Left ventricle myocardium inferior (tissue), 1 donor: ENCODE results near the gene CKS1B. TPM values are rescaled to one million over a fixed set of nuclear protein-coding genes. Genes with fewer than 3 reads are reported as not detected.

ENCODE experiments used
- DNase-seq: peaks from one replicate; pipeline ENCODE4 v3.0.0-alpha.2; 2020
- H3K27ac ChIP-seq: fragments of 200-600 bp; replicated peaks from 2 replicates; pipeline ENCODE4 v1.8.0; 2021
- H3K27me3 ChIP-seq: fragments of 200-600 bp; 2 replicates; pipeline ENCODE4 v1.8.0; 2021; ENCODE audit warnings: low read depth
- H3K36me3 ChIP-seq: fragments of 200-600 bp; 2 replicates; pipeline ENCODE4 v1.8.0; 2021
- H3K4me1 ChIP-seq: fragments of 200-600 bp; 2 replicates; pipeline ENCODE4 v1.8.0; 2021
- H3K4me3 ChIP-seq: fragments of 200-600 bp; 2 replicates; pipeline ENCODE4 v1.8.0; 2021; ENCODE audit warnings: mild to moderate bottlenecking, moderate library complexity
- H3K9me3 ChIP-seq: fragments of 200-600 bp; replicated peaks from 2 replicates; pipeline ENCODE4 v1.8.0; 2021
- intact Hi-C: fragments of 100-400 bp; cut with micrococcal nuclease; formaldehyde crosslinking; loops from one replicate; pipeline ENCODE4 v1.11.0; 2022
- total RNA-seq: library from RNA; stranded (reverse); fragmentation: NEBNext Ultra II Directional; extraction: Animal tissue kit (Norgen Biotek cat#: 25700); gene quantifications from one replicate; pipeline ENCODE4 v1.2.1, GENCODE V29; 2021
- TF ChIP-seq, protein P1 (sequence below): fragments of 200-600 bp; IDR thresholded peaks from 2 replicates; pipeline ENCODE4 v1.8.0; 2021; ENCODE audit warnings: antibody characterized with exemption, mild to moderate bottlenecking, borderline replicate concordance
- donor health status: DM: no; HTN: yes; CAD: no; lungs with severe emphysema.

The CKS1B gene
- total RNA-seq, 1 donor from 2014 or later = 17.8 TPM

DNA sequence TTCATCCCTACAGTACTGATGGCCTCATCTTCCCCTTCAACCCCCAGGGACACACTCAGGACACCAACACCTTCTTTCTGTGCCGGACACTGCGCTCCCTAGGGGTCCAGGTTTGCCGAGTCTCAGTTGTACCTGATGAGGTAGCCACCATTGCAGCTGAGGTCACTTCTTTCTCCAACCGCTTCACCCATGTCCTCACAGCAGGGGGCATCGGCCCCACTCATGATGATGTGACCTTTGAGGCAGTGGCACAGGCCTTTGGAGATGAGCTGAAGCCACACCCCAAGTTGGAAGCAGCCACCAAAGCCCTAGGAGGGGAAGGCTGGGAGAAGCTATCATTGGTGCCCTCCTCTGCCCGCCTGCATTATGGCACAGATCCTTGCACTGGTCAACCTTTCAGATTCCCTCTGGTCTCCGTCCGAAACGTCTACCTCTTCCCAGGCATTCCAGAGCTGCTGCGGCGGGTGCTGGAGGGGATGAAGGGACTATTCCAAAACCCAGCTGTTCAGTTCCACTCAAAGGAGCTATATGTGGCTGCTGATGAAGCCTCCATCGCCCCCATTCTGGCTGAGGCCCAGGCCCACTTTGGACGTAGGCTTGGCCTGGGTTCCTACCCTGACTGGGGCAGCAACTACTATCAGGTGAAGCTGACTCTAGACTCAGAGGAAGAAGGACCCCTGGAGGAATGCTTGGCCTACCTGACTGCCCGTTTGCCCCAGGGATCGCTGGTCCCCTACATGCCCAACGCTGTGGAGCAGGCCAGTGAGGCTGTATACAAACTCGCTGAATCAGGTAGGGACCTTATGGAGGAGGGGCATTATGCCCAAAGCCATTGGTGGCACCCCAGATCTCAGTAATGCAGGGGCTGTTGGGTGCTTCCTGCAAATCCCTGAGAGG lies 13.8 kb downstream of the CKS1B start:
- DNase-seq = no peak
- intact Hi-C loops = no loop called here
- peaks cover 27% of the 10 kb centered on the region for H3K4me1 ChIP-seq
- no peaks in the 10 kb centered on the region for H3K9me3 ChIP-seq
- TF ChIP-seq, protein P1, sequence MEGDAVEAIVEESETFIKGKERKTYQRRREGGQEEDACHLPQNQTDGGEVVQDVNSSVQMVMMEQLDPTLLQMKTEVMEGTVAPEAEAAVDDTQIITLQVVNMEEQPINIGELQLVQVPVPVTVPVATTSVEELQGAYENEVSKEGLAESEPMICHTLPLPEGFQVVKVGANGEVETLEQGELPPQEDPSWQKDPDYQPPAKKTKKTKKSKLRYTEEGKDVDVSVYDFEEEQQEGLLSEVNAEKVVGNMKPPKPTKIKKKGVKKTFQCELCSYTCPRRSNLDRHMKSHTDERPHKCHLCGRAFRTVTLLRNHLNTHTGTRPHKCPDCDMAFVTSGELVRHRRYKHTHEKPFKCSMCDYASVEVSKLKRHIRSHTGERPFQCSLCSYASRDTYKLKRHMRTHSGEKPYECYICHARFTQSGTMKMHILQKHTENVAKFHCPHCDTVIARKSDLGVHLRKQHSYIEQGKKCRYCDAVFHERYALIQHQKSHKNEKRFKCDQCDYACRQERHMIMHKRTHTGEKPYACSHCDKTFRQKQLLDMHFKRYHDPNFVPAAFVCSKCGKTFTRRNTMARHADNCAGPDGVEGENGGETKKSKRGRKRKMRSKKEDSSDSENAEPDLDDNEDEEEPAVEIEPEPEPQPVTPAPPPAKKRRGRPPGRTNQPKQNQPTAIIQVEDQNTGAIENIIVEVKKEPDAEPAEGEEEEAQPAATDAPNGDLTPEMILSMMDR = no peak
- H3K4me3 ChIP-seq = no peak overlapping the region
- no peak overlapping the region for H3K27ac ChIP-seq
- peaks cover 50% of the 10 kb centered on the region for H3K36me3 ChIP-seq
- H3K27me3 ChIP-seq = no peaks in the 10 kb centered on the region

DNA sequence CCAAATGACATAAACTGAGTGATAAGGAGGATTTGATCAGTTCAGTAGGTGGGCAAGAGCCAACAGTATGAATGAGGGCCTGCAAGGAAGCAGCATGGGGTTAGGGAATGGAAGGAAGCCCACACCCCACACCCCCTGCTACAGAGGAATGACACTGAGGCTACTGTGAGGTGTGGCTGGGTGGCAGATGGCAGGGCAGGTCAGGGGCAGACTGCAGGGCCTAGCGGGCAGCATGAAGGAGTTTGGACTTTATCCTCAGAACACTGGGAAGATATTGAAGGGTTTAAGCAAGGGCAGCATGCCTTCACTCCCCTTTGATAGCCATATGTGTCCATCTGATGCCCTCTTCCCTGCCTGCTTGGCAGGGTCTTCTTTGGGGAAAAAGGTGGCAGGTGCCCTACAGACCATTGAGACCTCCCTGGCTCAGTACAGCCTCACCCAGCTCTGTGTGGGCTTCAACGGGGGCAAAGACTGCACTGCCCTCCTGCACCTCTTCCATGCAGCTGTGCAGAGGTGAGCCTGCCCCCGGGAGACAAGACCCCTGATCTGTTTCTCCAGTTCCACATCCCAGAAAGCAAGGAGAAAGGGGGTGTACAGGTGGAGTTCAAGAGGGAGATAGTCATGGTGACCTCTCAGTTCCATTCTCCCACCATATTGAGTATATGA lies 14.8 kb downstream of the CKS1B start:
- Histone ChIP-seq H3K27me3 (no peaks in the 10 kb centered on the region), H3K4me3 (no peak overlapping the region), H3K36me3 (peaks cover 50% of the 10 kb centered on the region), H3K27ac (no peak overlapping the region), H3K4me1 (peaks cover 17% of the 10 kb centered on the region), H3K9me3 (no peaks in the 10 kb centered on the region)
- TF ChIP-seq, protein P1 = no peak
- no peak for DNase-seq
- intact Hi-C loops = no loop called here

DNA sequence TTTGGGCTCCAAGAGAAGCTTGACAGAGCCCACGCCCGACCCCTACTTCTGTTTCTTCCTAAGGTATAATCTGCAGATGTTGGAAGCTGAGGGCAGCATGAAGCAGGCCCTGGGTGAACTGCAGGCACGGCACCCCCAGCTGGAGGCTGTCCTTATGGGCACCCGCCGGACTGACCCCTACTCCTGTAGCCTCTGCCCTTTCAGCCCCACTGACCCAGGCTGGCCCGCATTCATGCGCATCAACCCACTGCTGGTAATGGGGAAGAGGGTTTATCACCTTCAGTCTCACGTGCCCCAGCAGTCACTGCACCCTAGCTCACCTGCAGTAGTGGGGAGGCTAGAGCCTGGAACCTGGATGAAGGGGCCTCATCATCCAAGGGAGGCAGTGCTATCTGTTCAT lies 15.8 kb downstream of the CKS1B start:
- TF ChIP-seq, protein P1 = no peak
- Histone ChIP-seq H3K9me3 (no peaks in the 10 kb centered on the region), H3K4me3 (no peak overlapping the region), H3K27me3 (no peaks in the 10 kb centered on the region), H3K36me3 (peaks cover 50% of the 10 kb centered on the region), H3K27ac (no peak overlapping the region), H3K4me1 (peaks cover 12% of the 10 kb centered on the region)
- DNase-seq = no peak
- intact Hi-C loops = no loop called here

DNA sequence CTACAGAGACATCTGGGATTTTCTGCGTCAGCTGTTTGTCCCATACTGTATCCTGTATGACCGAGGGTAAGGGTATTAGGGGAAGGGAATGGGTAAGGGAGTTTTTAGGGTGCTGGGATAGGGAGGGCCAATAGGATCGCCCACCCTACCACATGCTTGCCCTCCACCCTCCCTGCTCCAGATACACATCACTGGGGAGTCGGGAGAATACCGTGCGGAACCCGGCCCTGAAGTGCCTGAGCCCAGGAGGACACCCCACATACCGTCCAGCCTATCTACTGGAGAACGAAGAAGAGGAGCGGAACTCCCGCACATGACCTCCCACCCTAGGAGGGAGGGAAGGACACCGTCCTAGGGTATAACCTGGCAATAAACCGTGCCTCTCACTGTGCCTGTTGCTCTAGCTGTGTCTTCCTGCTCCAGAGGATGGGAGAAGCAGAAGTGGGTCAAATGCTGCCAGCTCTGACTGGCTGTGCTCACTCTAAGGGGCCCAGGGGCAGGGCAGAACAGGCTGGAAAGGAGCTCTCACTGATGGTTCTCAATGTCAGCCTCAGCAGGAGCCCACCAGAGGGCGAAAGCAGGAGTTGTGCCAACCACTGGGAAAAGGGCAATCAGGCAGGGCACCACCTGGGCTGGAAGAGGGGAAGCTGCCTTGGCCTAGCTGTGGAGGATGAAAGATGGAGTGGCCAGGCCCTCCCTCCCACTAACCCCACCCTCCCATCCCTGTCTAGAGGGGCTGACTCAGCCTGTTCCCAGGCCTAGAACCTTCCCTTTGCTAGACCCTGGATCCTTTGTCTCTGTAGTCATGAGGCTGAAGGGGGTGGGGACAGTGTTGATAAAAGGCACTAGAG lies 18.5 kb downstream of the CKS1B start:
- no peaks in the 10 kb centered on the region for H3K27me3 ChIP-seq
- H3K27ac ChIP-seq = no peak overlapping the region
- H3K4me3 ChIP-seq = no peak overlapping the region
- no peak for DNase-seq
- peaks cover 16% of the 10 kb centered on the region for H3K4me1 ChIP-seq
- intact Hi-C loops = no loop called here
- H3K36me3 ChIP-seq = peaks cover 39% of the 10 kb centered on the region
- TF ChIP-seq, protein P1 = no peak
- H3K9me3 ChIP-seq = no peaks in the 10 kb centered on the region

DNA sequence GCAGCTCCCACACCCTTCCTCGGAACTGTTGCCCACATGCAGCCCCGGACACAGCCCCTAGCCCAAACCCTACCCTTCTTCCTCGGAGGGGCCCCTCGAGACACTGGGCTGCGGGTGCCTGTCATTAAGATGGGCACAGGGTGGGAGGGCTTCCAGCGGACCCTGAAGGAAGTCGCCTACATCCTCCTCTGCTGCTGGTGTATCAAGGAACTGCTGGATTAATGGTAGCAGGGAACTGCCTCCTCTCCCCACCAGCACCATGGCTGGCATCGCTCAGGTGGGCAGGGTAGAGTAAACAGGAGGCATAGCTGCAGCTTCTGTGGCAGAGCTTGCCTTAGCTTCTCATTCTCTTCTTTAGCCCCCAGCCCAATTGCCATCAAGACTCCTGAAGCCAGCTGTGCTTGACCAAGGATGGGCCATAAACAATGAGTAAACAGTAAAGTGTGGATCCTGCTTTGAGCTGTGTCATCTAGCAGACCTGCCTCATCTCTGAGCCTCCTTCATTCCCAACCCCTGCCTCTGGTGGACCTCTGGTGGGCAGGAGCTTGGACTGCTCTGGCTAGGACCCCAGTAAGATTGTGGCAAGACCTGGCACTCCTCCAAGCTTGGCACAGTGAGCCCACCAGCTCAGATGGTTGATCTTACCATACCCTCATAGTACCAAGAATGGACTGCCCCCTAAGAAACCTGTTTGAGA lies 19.2 kb downstream of the CKS1B start, which contains the start of gene LENEP:
LENEP (plus strand) TSS at position 15 of the 697 bp plus-strand sequence; CDS start at position 37, 22 bp downstream.
- H3K27ac ChIP-seq = no peak within 1 kb of the TSS
- H3K4me1 ChIP-seq = peaks cover 16% of the 10 kb centered on the region
- H3K4me3 ChIP-seq = no peak within 1 kb of the TSS
- intact Hi-C loops = no loop called here
- TF ChIP-seq, protein P1 = no peak
- no peaks in the 10 kb centered on the region for H3K9me3 ChIP-seq
- DNase-seq = no peak
- H3K36me3 ChIP-seq = peaks cover 32% of the 10 kb centered on the region
- H3K27me3 ChIP-seq = no peaks in the 10 kb centered on the region
